GM15510 (cell line): ENCODE data around the gene MND1.

Experiments
- POLR2A ChIP-seq: IDR thresholded peaks from 3 replicates; pipeline ENCODE4 v1.6.1; 2011; ENCODE audit warnings: borderline replicate concordance; ENCODE audit not compliant: insufficient read length; ENCODE audit errors: extremely low read depth

The MND1 gene

GRCh38 chr4:153369021-153369420 lies 24.5 kb downstream of the MND1 start:
- TF ChIP-seq POLR2A, result no peak

GRCh38 chr4:153371701-153372234 lies 27.3 kb downstream of the MND1 start:
- no peak for TF ChIP-seq POLR2A

GRCh38 chr4:153372967-153373562 lies 28.6 kb downstream of the MND1 start:
- TF ChIP-seq POLR2A, result no peak

GRCh38 chr4:153374442-153374841 lies 30.0 kb downstream of the MND1 start:
- no peak for TF ChIP-seq POLR2A

- TF ChIP-seq POLR2A, result no peak
These were observed 30.8 kb downstream of the MND1 start for GRCh38 chr4:153375303-153375702.

- no peak for TF ChIP-seq POLR2A
These were observed 38.6 kb downstream of the MND1 start for GRCh38 chr4:153383131-153383530.

GRCh38 chr4:153384160-153384559 lies 39.7 kb downstream of the MND1 start:
- no peak for TF ChIP-seq POLR2A

GRCh38 chr4:153385784-153386183 lies 41.3 kb downstream of the MND1 start:
- TF ChIP-seq POLR2A, result no peak

- TF ChIP-seq POLR2A, result no peak
These were observed 43.5 kb downstream of the MND1 start for GRCh38 chr4:153387981-153388380.

GRCh38 chr4:153393397-153393796 lies 48.9 kb downstream of the MND1 start:
- TF ChIP-seq POLR2A, result no peak

- no peak for TF ChIP-seq POLR2A
These were observed 50.5 kb downstream of the MND1 start for GRCh38 chr4:153394945-153395344.

GRCh38 chr4:153398713-153399112 lies 54.2 kb downstream of the MND1 start:
- TF ChIP-seq POLR2A, result no peak

GRCh38 chr4:153399358-153399757 lies 54.9 kb downstream of the MND1 start:
- no peak for TF ChIP-seq POLR2A

- TF ChIP-seq POLR2A, result no peak
These were observed 57.0 kb downstream of the MND1 start for GRCh38 chr4:153401501-153401900.

GRCh38 chr4:153402366-153402765 lies 57.9 kb downstream of the MND1 start:
- no peak for TF ChIP-seq POLR2A

- TF ChIP-seq POLR2A, result no peak
These were observed 59.2 kb downstream of the MND1 start for GRCh38 chr4:153403726-153404125.

- no peak for TF ChIP-seq POLR2A
These were observed 63.4 kb downstream of the MND1 start for GRCh38 chr4:153407906-153408305.
